ENCODE measurements around the gene KCNB1. TPM values are rescaled to one million over a fixed set of nuclear protein-coding genes. Genes with fewer than 3 reads are reported as not detected.

KCNB1 gene
- total RNA-seq, 1 experiment from 2014 or later: 0.68 TPM

- no peaks in the 10 kb centered on the region for H3K79me2 ChIP-seq (ENCODE audit: insufficient read depth, low read length)
- H4K91ac ChIP-seq (ENCODE audit: insufficient read length, low read depth, low read length): no peak overlapping the region
- H3K23ac ChIP-seq (ENCODE audit: insufficient read length, low read depth, low read length): no peak overlapping the region
- no peaks in the 10 kb centered on the region for H3K27me3 ChIP-seq (ENCODE audit: insufficient read depth, low read length)
- H2AFZ ChIP-seq (ENCODE audit: low read length): no peak overlapping the region
- Mint-ChIP-seq H3K27me3 (ENCODE audit: low read depth) (no peaks in the 10 kb centered on the region; the same call in 1 of the 2 replicates), H3K4me1 (peaks cover 17 to 22% of the 10 kb centered on the region in 2 experiments), H3K27ac (no peak overlapping the region), H3K36me3 (ENCODE audit: insufficient read depth in 1 of 3, low read depth in 3 of 3) (0 out of 7 replicates have a peak, but pooled peaks cover 0 to 4% (median 4%) of the 10 kb centered on the region in 3 experiments), H3K4me3 (no peak overlapping the region), H3K9me3 (peaks cover 8 to 13% of the 10 kb centered on the region in 2 experiments)
- H3K27ac ChIP-seq (ENCODE audit: insufficient read length, low read depth, low read length): no peak overlapping the region
- H2BK5ac ChIP-seq (ENCODE audit: insufficient read length, low read length): no peak overlapping the region
- no peak overlapping the region for H4K8ac ChIP-seq (replicated peaks; ENCODE audit: insufficient read length, low read depth, low read length)
- H3K56ac ChIP-seq (ENCODE audit: insufficient read length, low read depth, low read length): no peak overlapping the region
- no peak overlapping the region for H3K4me2 ChIP-seq (ENCODE audit: insufficient read depth, insufficient read length, low read length)
- no CpG with 5 or more reads among the region's 9 CpGs for WGBS (ENCODE audit: extremely low coverage, insufficient read length, low lambda C conversion rate)
- H3K14ac ChIP-seq (ENCODE audit: insufficient read depth, low read length): no peak overlapping the region
- H2BK20ac ChIP-seq (ENCODE audit: low read depth, low read length, poor library complexity, severe bottlenecking): no peak overlapping the region
- no peak overlapping the region for H3T11ph ChIP-seq (ENCODE audit: low read length)
- H3K9me3 ChIP-seq (ENCODE audit: control insufficient read depth, low read depth, low read length): no peaks in the 10 kb centered on the region
- H2BK12ac ChIP-seq (ENCODE audit: insufficient read length, low read depth, low read length): no peak overlapping the region
- 0 out of 2 replicates have a peak, but pooled peaks cover 3% of the 10 kb centered on the region for H3K4me1 ChIP-seq (ENCODE audit: insufficient read depth, low read length)
- H3K9ac ChIP-seq (ENCODE audit: extremely low read depth, insufficient read length, low read length): no peak overlapping the region
- TF ChIP-seq CTCF (conservative IDR thresholded peaks at IDR 0.05): no peak
- H2BK120ac ChIP-seq (ENCODE audit: low read depth, low read length, poor library complexity, severe bottlenecking): no peak overlapping the region
- no peak overlapping the region for H3K18ac ChIP-seq (ENCODE audit: insufficient read length, low read depth, low read length)
- no peaks in the 10 kb centered on the region for H4K20me1 ChIP-seq (ENCODE audit: control insufficient read depth, insufficient read depth, insufficient read length)
- H3K79me1 ChIP-seq (ENCODE audit: insufficient read depth, low read depth, low read length, poor library complexity, severe bottlenecking): no peaks in the 10 kb centered on the region
- no peaks in the 10 kb centered on the region for H3K23me2 ChIP-seq (ENCODE audit: insufficient read length, low read depth, low read length, poor library complexity, severe bottlenecking)
- no peak overlapping the region for H3K4ac ChIP-seq (ENCODE audit: low read depth, low read length)
- H2BK15ac ChIP-seq (ENCODE audit: low read depth, low read length): no peak overlapping the region
- no peak overlapping the region for H4K5ac ChIP-seq (ENCODE audit: insufficient read length, low read depth, low read length)
- no peak overlapping the region for H2AK5ac ChIP-seq (ENCODE audit: insufficient read length, low read length)
- no peak for DNase-seq
These were observed 75.8 kb downstream of the KCNB1 start for GRCh38 chr20:49406666-49407065.

Data from H9 (cell line).